ENCODE results near the gene C2CD2L. TPM values are rescaled to one million over a fixed set of nuclear protein-coding genes. Genes with fewer than 3 reads are reported as not detected.

The C2CD2L gene
- total RNA-seq, 1 experiment from 2014 or later: 5.6 TPM

GRCh38 chr11:119088406-119088805 is 18.7 kb upstream of the C2CD2L start:
- Histone ChIP-seq H4K8ac (replicated peaks; ENCODE audit: insufficient read length, low read depth, low read length) (no peak overlapping the region), H3K56ac (ENCODE audit: insufficient read length, low read depth, low read length) (no peak overlapping the region), H2AFZ (ENCODE audit: low read length) (no peak overlapping the region), H4K20me1 (ENCODE audit: control insufficient read depth, insufficient read depth, insufficient read length) (no peaks in the 10 kb centered on the region), H3K9me3 (ENCODE audit: control insufficient read depth, low read depth, low read length) (no peaks in the 10 kb centered on the region), H3K14ac (ENCODE audit: insufficient read depth, low read length) (no peak overlapping the region), H3K4me1 (ENCODE audit: insufficient read depth, low read length) (no peaks in the 10 kb centered on the region; the same call in 1 of the 2 replicates), H2BK20ac (ENCODE audit: low read depth, low read length, poor library complexity, severe bottlenecking) (no peak overlapping the region), H3T11ph (ENCODE audit: low read length) (no peak overlapping the region), H2BK12ac (ENCODE audit: insufficient read length, low read depth, low read length) (no peak overlapping the region), H3K79me2 (ENCODE audit: insufficient read depth, low read length) (peaks cover 4% of the 10 kb centered on the region; the same call in 1 of the 2 replicates), H2BK120ac (ENCODE audit: low read depth, low read length, poor library complexity, severe bottlenecking) (no peak overlapping the region), H4K5ac (ENCODE audit: insufficient read length, low read depth, low read length) (no peak overlapping the region), H3K27me3 (ENCODE audit: insufficient read depth, low read length) (no peaks in the 10 kb centered on the region), H3K18ac (ENCODE audit: insufficient read length, low read depth, low read length) (no peak overlapping the region), H3K4ac (ENCODE audit: low read depth, low read length) (no peak overlapping the region), H3K27ac (ENCODE audit: insufficient read length, low read depth, low read length) (no peak overlapping the region), H3K23me2 (ENCODE audit: insufficient read length, low read depth, low read length, poor library complexity, severe bottlenecking) (peaks cover 11% of the 10 kb centered on the region), H2BK15ac (ENCODE audit: low read depth, low read length) (no peak overlapping the region), H3K4me2 (ENCODE audit: insufficient read depth, insufficient read length, low read length) (no peak overlapping the region), H3K79me1 (ENCODE audit: insufficient read depth, low read depth, low read length, poor library complexity, severe bottlenecking) (no peaks in the 10 kb centered on the region), H3K9ac (ENCODE audit: extremely low read depth, insufficient read length, low read length) (no peak overlapping the region), H3K23ac (ENCODE audit: insufficient read length, low read depth, low read length) (no peak overlapping the region), H4K91ac (ENCODE audit: insufficient read length, low read depth, low read length) (no peak overlapping the region), H2AK5ac (ENCODE audit: insufficient read length, low read length) (no peak overlapping the region), H2BK5ac (ENCODE audit: insufficient read length, low read length) (no peak overlapping the region)
- Mint-ChIP-seq H3K27me3 (ENCODE audit: low read depth) (no peaks in the 10 kb centered on the region), H3K9me3 (no peaks in the 10 kb centered on the region), H3K4me1 (peaks cover 24 to 29% of the 10 kb centered on the region in 2 experiments), H3K36me3 (ENCODE audit: insufficient read depth in 1 of 3, low read depth in 3 of 3) (peaks cover 10 to 31% (median 25%) of the 10 kb centered on the region in 3 experiments), H3K4me3 (no peak overlapping the region), H3K27ac (peak overlapping the region in 1 of 3 experiments; percentile 12; a peak in 4 of 7 replicates)
- WGBS (ENCODE audit: extremely low coverage, insufficient read length, low lambda C conversion rate): no CpG with 5 or more reads among the region's 9 CpGs
- DNase-seq: no peak
- no peak for TF ChIP-seq CTCF (conservative IDR thresholded peaks at IDR 0.05)

All from H9 (cell line).